SKM-1 (cell line): Measurements from ENCODE around the gene NEDD9.

ENCODE experiments used
- DNase-seq: peaks from one replicate; lab custom pipeline; 2025; ENCODE audit not compliant: unreplicated experiment; lab: John Stamatoyannopoulos, UW

NEDD9 gene

GRCh38 chr6:11181478-11182136 is 50.9 kb downstream of the NEDD9 start:
- no peak for DNase-seq

DNA sequence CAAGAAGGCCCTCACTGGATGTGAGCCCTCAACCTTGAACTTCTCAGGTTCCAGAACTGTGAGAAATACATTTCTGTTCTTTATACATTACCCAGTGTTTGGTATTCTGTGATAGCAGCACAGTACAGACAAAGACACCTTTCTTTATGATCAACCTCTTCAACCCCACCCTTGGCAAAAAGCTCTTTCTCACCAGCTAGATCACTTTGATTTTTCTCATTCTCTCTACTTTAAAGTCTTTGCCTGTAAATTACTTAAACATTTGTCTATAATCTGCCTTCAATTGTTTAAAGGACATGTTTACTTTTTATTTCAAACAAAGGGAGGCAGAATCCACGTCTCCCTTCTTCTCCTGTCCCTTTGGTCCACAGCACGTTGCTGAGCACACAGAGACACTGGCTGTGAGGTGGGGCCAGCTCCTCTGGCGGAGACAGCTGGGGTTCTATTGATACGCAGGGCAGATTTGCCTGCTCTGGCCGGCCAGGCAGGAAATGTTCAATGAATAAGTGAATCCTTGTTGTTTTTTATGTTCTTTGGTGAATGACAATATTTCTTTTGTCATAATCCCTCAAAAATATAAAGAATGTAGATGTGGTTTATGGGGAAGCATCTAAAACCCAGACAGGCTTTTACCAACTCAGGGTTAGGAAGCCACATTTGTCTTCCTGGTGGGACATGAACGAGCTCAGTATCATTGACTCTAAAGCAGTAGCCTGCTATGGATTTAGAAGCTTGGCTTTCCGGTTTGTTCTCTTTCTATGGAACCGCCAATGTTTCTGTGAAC is 52.9 kb downstream of the NEDD9 start:
- DNase-seq: no peak

DNA sequence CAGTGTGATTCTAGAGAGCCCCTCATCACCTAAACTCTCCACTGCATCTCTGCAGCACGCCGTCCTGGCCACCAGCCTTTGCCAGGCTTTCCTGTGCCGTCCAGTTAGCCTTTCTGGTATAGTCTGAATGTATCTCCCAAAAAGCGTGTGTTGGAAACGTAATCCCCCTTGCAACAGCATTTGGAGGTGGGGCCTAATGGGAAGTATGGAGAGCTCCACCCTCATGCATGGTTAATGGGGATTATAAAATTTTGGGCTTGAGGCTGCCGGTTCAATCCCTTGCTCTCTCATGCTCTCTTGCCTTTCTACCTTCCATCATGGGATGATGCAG is 53.4 kb downstream of the NEDD9 start:
- DNase-seq: no peak

DNA sequence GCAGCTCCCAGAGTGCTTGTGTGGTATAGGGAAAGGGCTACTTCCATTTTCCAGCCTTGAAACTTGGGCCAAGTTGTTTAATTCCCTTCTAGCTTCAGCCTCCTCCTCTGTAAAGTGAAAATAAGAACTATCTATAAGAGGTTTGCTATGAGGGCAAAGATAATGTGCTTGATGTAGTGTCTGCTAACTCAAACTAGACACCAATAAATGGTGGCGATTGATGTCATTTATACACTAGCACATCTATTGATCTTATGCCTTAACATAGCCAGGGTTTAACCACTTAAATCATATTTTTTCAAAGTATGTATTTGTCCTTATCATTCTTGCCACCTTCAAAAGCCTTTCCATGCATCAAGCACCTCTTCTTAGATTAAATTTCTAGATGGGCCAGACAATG is 55.2 kb downstream of the NEDD9 start:
- no peak for DNase-seq

DNA sequence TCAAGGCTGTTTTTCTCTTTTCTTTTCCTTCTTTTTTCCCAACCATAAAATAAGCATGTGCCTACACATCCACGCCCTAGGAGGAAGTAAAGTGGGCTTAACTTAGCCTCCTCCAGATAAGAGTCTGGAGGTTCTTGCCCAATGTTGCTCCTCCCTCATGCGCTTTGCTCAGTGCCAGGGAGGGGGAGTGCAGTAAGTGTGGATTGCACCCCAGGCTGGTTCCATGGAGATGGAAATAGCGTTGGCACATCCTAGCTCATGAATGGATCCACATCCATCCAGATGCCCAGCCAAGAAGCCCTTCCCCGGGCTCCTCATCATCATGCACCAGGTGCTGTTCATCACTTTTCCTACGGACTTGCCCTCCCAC is 58.2 kb downstream of the NEDD9 start:
- DNase-seq: no peak

DNA sequence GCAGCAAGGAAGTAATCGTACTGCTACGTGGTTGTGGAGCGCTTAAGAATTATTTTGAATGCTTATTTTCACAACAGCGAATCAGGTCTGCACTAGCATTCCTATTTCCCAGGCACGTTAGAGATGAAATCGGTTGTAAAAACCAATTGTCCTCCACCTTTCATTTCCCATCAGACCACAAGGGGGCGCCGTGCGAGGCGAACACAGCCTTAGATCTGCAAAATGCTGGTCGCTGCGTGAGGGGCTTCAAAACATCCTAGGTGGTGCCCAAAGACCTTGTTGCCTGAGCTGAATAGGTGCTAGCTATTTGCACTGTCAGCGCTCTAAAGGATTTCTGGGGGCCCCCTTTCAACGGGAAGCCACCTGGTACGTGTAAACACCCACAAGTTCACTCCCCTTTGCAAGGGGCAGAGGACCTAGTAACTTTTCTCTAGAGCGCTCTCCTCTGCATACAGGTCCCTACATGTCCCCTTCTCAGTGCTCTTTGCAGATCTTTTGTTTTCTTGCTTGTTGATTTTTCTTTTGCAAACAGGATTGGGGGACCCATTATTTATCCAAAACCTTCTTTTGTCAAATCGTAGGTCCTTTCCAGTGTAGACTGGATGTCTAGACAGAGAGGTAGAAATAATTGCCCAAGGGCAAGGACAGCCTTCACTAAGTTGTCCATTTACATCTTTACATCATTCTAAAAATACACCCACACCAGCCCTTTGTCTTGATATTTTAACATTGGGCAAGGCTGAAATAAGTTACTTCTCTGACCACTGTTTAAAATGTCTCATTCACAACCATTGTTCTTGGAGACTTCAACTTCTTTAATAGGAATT is 59.8 kb downstream of the NEDD9 start:
- no peak for DNase-seq

DNA sequence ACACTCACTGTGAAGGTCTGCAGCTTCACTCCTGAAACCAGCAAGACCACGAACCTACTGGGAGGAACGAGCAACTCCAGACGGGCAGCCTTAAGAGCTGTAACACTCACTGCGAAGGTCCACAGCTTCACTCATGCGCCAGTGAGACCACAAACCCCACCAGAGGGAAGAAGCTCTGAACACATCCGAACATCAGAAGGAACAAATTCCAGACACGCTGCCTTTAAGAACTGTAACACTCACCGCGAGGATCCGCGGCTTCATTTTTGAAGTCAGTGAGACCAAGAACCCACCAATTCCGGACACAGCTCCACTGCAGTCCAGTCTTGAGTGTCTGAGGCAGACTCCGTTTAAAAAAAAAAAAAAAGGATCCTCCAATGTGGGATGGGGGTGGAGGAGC is 60.5 kb downstream of the NEDD9 start:
- no peak for DNase-seq

- no peak for DNase-seq
Observed at GRCh38 chr6:11168091-11168635, 64.3 kb downstream of the NEDD9 start.

DNA sequence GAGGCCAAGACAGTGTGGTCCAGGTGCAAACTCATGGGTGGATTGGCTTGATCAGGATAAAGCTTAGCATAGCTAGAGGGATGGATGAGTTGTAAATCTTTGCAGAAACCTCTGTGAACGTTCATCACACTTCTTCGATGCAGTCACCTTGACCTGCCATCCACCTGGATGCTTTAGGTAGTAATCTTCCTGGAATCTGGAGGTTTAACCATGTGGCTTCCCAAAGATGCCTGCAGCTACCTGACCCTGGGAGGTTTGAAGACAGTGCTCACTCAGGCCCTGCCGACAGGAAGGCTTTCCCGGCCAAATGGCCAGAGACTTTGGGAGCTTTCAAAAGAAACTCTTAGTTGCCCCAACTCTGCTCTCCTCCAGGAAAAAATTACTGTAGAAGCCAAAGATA is 65.5 kb downstream of the NEDD9 start:
- DNase-seq: no peak

- DNase-seq: no peak
Observed at GRCh38 chr6:11164717-11165646, 67.5 kb downstream of the NEDD9 start.

GRCh38 chr6:11163932-11164331 is 68.5 kb downstream of the NEDD9 start:
- DNase-seq: no peak

GRCh38 chr6:11162262-11162661 is 70.2 kb downstream of the NEDD9 start:
- no peak for DNase-seq

- DNase-seq: no peak
Observed at GRCh38 chr6:11161031-11161956, 71.2 kb downstream of the NEDD9 start.

DNA sequence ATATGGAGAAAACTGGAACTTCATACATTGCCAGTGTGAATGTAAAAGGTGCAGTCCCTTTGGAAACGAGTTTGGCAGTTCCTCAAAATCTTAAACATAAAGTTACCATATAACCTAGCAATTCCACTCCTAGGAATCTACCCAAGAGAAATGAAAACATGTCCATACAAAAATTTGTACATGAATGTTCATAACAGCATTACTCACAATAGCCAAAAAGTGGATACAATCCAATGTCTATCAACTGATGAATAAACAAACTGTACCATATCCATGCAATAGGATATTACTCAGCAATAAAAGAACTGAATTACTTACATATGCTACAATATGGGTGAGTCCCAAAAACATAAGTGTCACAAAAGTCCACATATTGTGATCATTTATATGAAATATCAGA is 72.3 kb downstream of the NEDD9 start:
- no peak for DNase-seq

GRCh38 chr6:11155589-11155988 is 76.9 kb downstream of the NEDD9 start:
- DNase-seq: no peak

- DNase-seq: no peak
Observed at GRCh38 chr6:11153447-11153846, 79.0 kb downstream of the NEDD9 start.

DNA sequence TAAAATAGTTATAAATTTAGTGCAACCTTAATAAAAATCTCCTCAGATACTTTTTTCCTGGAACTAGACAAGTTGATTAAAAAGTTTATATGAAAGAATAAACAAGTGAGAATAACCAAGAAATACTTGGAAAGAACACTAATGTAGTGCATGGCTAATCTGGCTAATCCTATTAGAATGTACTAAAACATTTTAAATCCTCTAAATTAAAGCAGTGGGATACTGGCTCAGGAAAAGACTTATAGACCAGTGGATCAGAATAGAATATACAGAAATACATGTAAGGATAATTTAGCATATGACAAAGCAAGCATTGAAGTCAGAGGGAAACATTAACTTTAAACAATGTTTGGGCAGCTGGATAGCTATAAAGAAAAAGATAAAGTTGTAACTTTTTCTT is 79.9 kb downstream of the NEDD9 start:
- DNase-seq: no peak

- DNase-seq: no peak
Observed at GRCh38 chr6:11151488-11151887, 81.0 kb downstream of the NEDD9 start.

DNA sequence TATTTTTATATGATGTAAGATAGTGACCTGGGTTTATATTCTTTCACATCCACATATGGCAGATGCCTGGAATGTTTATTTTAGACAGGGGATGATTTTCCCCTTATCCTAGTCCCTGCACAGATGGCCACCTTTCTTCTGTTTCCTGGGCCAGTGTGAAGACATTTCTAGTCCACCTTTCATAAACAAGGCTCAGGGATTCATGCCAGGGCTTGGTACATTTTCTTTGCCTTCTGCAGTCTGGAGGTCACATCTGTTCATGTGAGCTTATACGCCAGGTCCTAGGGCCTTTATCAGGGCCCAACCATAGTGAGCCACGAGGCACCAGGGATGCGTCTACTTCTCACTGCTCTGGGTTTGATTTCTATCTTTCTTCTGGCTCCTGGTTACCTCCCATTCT is 82.9 kb downstream of the NEDD9 start:
- no peak for DNase-seq
